ENCODE data around the gene KCNK3.

DNA sequence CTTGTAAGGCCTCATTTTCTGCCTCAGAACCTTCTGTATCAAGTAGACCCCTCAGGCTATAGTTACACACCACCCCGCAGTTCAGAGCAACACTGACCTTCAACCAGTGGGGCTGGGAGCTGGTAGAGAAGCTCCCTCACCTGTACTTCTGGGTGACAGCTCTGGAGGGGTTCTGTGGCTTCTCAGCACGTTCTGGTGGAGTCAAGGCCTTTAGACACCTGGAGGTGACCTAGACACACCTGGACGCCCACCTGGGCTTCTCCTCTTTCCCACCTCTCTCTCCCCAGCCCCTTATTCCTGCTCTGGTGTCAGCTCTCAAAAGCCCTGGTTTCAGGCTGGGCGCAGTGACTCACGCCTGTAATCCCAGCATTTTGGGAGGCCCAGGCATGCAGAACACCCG lies 44.0 kb upstream of the KCNK3 start:
- TF ChIP-seq, protein P1, sequence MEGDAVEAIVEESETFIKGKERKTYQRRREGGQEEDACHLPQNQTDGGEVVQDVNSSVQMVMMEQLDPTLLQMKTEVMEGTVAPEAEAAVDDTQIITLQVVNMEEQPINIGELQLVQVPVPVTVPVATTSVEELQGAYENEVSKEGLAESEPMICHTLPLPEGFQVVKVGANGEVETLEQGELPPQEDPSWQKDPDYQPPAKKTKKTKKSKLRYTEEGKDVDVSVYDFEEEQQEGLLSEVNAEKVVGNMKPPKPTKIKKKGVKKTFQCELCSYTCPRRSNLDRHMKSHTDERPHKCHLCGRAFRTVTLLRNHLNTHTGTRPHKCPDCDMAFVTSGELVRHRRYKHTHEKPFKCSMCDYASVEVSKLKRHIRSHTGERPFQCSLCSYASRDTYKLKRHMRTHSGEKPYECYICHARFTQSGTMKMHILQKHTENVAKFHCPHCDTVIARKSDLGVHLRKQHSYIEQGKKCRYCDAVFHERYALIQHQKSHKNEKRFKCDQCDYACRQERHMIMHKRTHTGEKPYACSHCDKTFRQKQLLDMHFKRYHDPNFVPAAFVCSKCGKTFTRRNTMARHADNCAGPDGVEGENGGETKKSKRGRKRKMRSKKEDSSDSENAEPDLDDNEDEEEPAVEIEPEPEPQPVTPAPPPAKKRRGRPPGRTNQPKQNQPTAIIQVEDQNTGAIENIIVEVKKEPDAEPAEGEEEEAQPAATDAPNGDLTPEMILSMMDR (conservative IDR thresholded peaks at IDR 0.05 in 1 of 2, IDR thresholded peaks at IDR 0.05 in 1 of 2; ENCODE audit: extremely low read depth in 1 of 2, insufficient read depth in 1 of 2, low read depth in 1 of 2, low read length in 2 of 2), result no peak
- TF ChIP-seq EZH2 (IDR thresholded peaks at IDR 0.05; ENCODE audit: borderline replicate concordance, low read length), result no peak

All from mammary epithelial cell (primary cell).